Colonic mucosa (tissue), 4 donors: ENCODE measurements around the gene MSLN. TPM values are rescaled to one million over a fixed set of nuclear protein-coding genes. Genes with fewer than 3 reads are reported as not detected.

ENCODE experiments used
- DNase-seq: peaks from one replicate; pipeline ENCODE4 v3.0.0-alpha.2; 2020
- H3K27ac ChIP-seq: fragments of 200-600 bp; one replicate; pipeline ENCODE4 v1.8.0; 2021
- H3K27me3 ChIP-seq: fragments of 200-600 bp; one replicate; pipeline ENCODE4 v1.8.0; 2021
- H3K36me3 ChIP-seq: fragments of 200-600 bp; one replicate; pipeline ENCODE4 v1.8.0; 2021
- H3K4me1 ChIP-seq: fragments of 200-600 bp; one replicate; pipeline ENCODE4 v1.8.0; 2021; ENCODE audit warnings: mild to moderate bottlenecking
- H3K4me3 ChIP-seq: fragments of 200-600 bp; one replicate; pipeline ENCODE4 v1.8.0; 2021
- H3K9ac ChIP-seq, 2 donors: one replicate each; pipeline ENCODE4 v1.7.0; 2013; ENCODE audit warnings: control low read depth in 2 of 2, low read depth in 2 of 2, low read length in 2 of 2
- H3K9me3 ChIP-seq: fragments of 200-600 bp; one replicate; pipeline ENCODE4 v1.8.0; 2021
- intact Hi-C: fragments of 100-400 bp; cut with DNase I; formaldehyde crosslinking; loops from one replicate; pipeline ENCODE4 v1.14.1; 2022
- total RNA-seq, 2 donors: library from RNA; stranded (reverse); fragmentation: NEBNext Ultra II Directional in 1 of 2; extraction: Animal tissue kit (Norgen Biotek cat#: 25700) in 1 of 2; gene quantifications; one replicate each; pipeline ENCODE4 v1.2.1, GENCODE V29; 2021
- TF ChIP-seq, protein P1 (sequence below): fragments of 200-600 bp; IDR thresholded peaks from one replicate; pipeline ENCODE4 v1.8.0; 2022; ENCODE audit warnings: antibody characterized with exemption, mild to moderate bottlenecking
- donor health status: healthy.
- donor health status: DM: no; HTN: no; CAD: no.
- donor health status: DM: no; HTN: no; CAD: no.

MSLN gene
- total RNA-seq, 2 donors from 2014 or later, result 1.4 to 1.8 TPM

- Histone ChIP-seq H3K27ac (no peak overlapping the region), H3K36me3 (no peaks in the 10 kb centered on the region), H3K9ac (no peak overlapping the region), H3K27me3 (peaks cover 36% of the 10 kb centered on the region), H3K9me3 (no peaks in the 10 kb centered on the region), H3K4me1 (no peaks in the 10 kb centered on the region), H3K4me3 (no peak overlapping the region)
- TF ChIP-seq, protein P1, sequence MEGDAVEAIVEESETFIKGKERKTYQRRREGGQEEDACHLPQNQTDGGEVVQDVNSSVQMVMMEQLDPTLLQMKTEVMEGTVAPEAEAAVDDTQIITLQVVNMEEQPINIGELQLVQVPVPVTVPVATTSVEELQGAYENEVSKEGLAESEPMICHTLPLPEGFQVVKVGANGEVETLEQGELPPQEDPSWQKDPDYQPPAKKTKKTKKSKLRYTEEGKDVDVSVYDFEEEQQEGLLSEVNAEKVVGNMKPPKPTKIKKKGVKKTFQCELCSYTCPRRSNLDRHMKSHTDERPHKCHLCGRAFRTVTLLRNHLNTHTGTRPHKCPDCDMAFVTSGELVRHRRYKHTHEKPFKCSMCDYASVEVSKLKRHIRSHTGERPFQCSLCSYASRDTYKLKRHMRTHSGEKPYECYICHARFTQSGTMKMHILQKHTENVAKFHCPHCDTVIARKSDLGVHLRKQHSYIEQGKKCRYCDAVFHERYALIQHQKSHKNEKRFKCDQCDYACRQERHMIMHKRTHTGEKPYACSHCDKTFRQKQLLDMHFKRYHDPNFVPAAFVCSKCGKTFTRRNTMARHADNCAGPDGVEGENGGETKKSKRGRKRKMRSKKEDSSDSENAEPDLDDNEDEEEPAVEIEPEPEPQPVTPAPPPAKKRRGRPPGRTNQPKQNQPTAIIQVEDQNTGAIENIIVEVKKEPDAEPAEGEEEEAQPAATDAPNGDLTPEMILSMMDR, result no peak
- intact Hi-C loops, result no loop called here
- DNase-seq, result no peak
Observed at GRCh38 chr16:802461-802860, 41.9 kb downstream of the MSLN start.

DNA sequence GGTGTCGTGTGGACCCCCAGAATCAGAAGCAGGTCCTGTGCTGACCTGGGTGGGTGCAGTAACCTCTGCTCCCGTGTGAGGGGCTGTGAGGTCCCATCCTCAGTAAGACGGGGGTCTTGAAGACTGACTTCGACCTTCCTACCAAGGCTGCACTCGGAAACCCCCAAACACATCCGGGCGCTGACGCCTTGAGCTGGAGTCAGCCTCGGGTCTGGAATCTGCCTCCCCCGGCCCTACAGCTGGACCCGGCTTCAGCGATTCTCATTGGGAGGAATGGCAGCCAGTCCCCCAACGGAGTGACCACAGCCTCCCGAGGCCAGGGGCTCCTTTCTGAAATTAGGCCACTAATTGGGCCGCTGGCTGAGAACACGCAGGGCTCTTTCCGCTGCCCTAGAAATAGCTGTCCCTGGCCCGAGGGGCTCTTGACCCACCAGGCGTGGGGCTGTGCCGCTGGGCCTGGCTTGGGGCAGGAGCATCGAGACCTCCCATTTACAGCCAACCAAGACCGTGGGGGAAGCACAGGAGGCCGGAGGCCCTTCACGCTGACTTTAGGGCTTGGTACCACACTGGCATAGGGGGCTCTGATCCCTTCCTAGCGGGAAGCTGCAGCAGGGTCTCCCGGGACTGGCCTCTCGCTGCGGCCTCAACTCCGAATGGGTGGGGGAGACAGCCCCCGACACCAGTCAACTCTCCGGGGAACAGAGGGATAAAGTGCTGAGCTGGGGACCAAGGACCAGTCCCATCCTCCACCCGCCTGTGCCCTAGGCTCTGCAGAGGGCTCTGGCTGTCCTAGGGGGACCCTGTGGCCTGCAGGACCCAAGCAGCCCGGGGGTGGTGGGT, 42.6 kb downstream of the MSLN start:
- Histone ChIP-seq H3K4me3 (no peak overlapping the region), H3K4me1 (no peaks in the 10 kb centered on the region), H3K9ac (no peak overlapping the region), H3K27me3 (peaks cover 36% of the 10 kb centered on the region), H3K36me3 (no peaks in the 10 kb centered on the region), H3K27ac (no peak overlapping the region), H3K9me3 (no peaks in the 10 kb centered on the region)
- TF ChIP-seq, protein P1, result no peak
- DNase-seq, result no peak
- intact Hi-C loops, result no loop called here

GRCh38 chr16:803754-804080, 43.2 kb downstream of the MSLN start:
- Histone ChIP-seq H3K4me1 (no peaks in the 10 kb centered on the region), H3K36me3 (no peaks in the 10 kb centered on the region), H3K9me3 (no peaks in the 10 kb centered on the region), H3K4me3 (no peak overlapping the region), H3K9ac (no peak overlapping the region), H3K27ac (no peak overlapping the region), H3K27me3 (peaks cover 36% of the 10 kb centered on the region)
- DNase-seq, result no peak
- intact Hi-C loops, result no loop called here
- TF ChIP-seq, protein P1, result no peak

DNA sequence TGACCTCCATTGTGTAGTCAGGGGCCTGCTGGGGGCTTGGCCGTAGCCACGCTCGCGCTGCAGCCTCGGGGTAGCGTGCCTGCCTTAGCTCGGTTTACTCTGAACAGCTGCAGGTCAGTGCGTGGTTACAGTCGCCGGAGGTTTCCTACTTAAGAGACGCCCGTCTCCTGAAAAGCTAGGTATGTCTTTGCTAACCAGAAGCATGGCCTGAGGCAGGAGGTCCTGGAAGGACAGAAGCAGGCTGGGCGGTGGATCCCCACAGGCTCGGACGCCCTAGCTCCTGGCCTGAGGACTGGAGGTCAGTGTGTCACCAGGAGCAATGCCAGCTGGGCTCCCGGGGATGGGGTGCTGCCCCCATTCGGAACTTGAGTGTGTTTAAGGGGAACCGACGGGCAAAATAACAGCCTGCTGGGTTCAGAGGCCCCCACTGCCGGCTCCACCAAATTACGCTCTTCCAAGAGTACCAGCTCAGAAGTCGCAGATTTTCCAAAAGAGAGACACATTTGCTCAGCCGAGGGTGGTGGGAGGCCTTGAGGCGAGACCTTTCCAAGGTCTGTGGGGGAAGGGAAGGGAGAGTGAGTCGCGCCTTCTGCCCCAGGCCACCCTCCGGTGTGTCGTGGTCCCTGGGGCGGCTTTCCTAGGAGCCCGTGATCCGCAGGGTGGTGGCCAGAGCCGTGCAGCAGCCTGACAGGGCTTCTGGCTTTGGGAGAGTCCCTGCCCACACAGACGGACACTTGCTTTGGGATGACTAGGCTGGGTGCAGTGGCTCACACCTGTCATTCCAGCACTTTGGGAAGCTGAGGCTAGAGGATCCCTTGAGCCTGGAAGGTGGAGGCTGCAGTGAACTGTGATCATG, 43.9 kb downstream of the MSLN start:
- Histone ChIP-seq H3K9me3 (no peaks in the 10 kb centered on the region), H3K27ac (no peak overlapping the region), H3K9ac (no peak overlapping the region), H3K27me3 (peaks cover 34% of the 10 kb centered on the region), H3K36me3 (no peaks in the 10 kb centered on the region), H3K4me1 (no peaks in the 10 kb centered on the region), H3K4me3 (no peak overlapping the region)
- intact Hi-C loops, result no loop called here
- TF ChIP-seq, protein P1, result no peak
- DNase-seq, result no peak

GRCh38 chr16:805474-805873, 44.9 kb downstream of the MSLN start:
- no peak overlapping the region for H3K4me3 ChIP-seq
- no peak overlapping the region for H3K27ac ChIP-seq
- DNase-seq, result no peak
- intact Hi-C loops, result no loop called here
- no peaks in the 10 kb centered on the region for H3K4me1 ChIP-seq
- TF ChIP-seq, protein P1, result no peak
- no peak overlapping the region for H3K9ac ChIP-seq
- H3K9me3 ChIP-seq, result no peaks in the 10 kb centered on the region
- H3K36me3 ChIP-seq, result no peaks in the 10 kb centered on the region
- peaks cover 24% of the 10 kb centered on the region for H3K27me3 ChIP-seq
